ENCODE data around the gene TRPV5. TPM values are rescaled to one million over a fixed set of nuclear protein-coding genes. Genes with fewer than 3 reads are reported as not detected.

TRPV5 gene
- total RNA-seq, 8 experiments from 2014 or later: 0.09 to 0.25 (median 0.13) TPM; not detected in 3

- ATAC-seq (replicated peaks in 6 of 8): peak in 2 of 8 experiments; percentile 32 to 56
- WGBS, 10 experiments: 30 to 73% (median 60%) methylated on average over 1 to 3 of the region's 16 CpGs; no CpG with 5 or more reads in 6 of the 10 experiments
- H3K27ac ChIP-seq: no peak within 1 kb of the TSS
- H3K4me3 ChIP-seq: no peak within 1 kb of the TSS
- peaks cover 0 to 3% of the 10 kb centered on the region in 2 donors for H3K4me1 ChIP-seq (replicated peaks in 1 of 2)
- in situ Hi-C loops (cut with MboI; ENCODE audit: low pct_unique_long_range_greater_than_20kb in 2 of 9, low sequenced_read_pairs in 9 of 9, unreplicated experiment in 9 of 9): loop anchor here in 1 of 9 experiments (25.0 kb wide), 1 partner anchor 102 kb away; no protein-coding TSS in a partner anchor
Observed at GRCh38 chr7:142885311-142886230, 48.0 kb downstream of the TRPV5 start, which contains the start of gene TRPV6. Gene TRPV6, minus strand, starts transcription at chr7:142885745.

GRCh38 chr7:142884286-142884640 lies 49.3 kb downstream of the TRPV5 start:
- ATAC-seq (replicated peaks in 6 of 8): no peak
- WGBS, 10 experiments: 0 to 92% (median 50%) methylated on average over 1 to 4 of the region's 4 CpGs; no CpG with 5 or more reads in 4 of the 10 experiments
- in situ Hi-C loops (cut with MboI; ENCODE audit: low pct_unique_long_range_greater_than_20kb in 2 of 9, low sequenced_read_pairs in 9 of 9, unreplicated experiment in 9 of 9): loop anchor here in 1 of 9 experiments (25.0 kb wide), 1 partner anchor 103 kb away; no protein-coding TSS in a partner anchor
- Histone ChIP-seq H3K4me3 (no peak overlapping the region), H3K4me1 (replicated peaks in 1 of 2) (peaks cover 0 to 3% of the 10 kb centered on the region in 2 donors), H3K27ac (no peak overlapping the region)

GRCh38 chr7:142883571-142884285 lies 49.8 kb downstream of the TRPV5 start:
- ATAC-seq (replicated peaks in 6 of 8): peak in 1 of 8 experiments; percentile 35
- H3K4me1 ChIP-seq (replicated peaks in 1 of 2): peaks cover 0 to 3% of the 10 kb centered on the region in 2 donors
- in situ Hi-C loops (cut with MboI; ENCODE audit: low pct_unique_long_range_greater_than_20kb in 2 of 9, low sequenced_read_pairs in 9 of 9, unreplicated experiment in 9 of 9): loop anchor here in 1 of 9 experiments (25.0 kb wide), 1 partner anchor 104 kb away; no protein-coding TSS in a partner anchor
- H3K27ac ChIP-seq: no peak overlapping the region
- WGBS, 10 experiments: 5 to 93% (median 80%) methylated on average over 1 to 3 of the region's 7 CpGs; no CpG with 5 or more reads in 5 of the 10 experiments
- no peak overlapping the region for H3K4me3 ChIP-seq

- Histone ChIP-seq H3K4me3 (no peak overlapping the region), H3K27ac (no peak overlapping the region), H3K4me1 (replicated peaks in 1 of 2) (peaks cover 0 to 3% of the 10 kb centered on the region in 2 donors)
- 0 to 100% (median 79%) methylated on average over 1 to 10 of the region's 10 CpGs; no CpG with 5 or more reads in 1 of the 10 experiments for WGBS, 10 experiments
- in situ Hi-C loops (cut with MboI; ENCODE audit: low pct_unique_long_range_greater_than_20kb in 2 of 9, low sequenced_read_pairs in 9 of 9, unreplicated experiment in 9 of 9): loop anchor here in 1 of 9 experiments (25.0 kb wide), 1 partner anchor 104 kb away; no protein-coding TSS in a partner anchor
- ATAC-seq (replicated peaks in 6 of 8): no peak
Observed at GRCh38 chr7:142883145-142883544, 50.4 kb downstream of the TRPV5 start.

- in situ Hi-C loops (cut with MboI; ENCODE audit: low pct_unique_long_range_greater_than_20kb in 2 of 9, low sequenced_read_pairs in 9 of 9, unreplicated experiment in 9 of 9): loop anchor here in 1 of 9 experiments (25.0 kb wide), 1 partner anchor 105 kb away; no protein-coding TSS in a partner anchor
- Histone ChIP-seq H3K4me1 (replicated peaks in 1 of 2) (peaks cover 0 to 3% of the 10 kb centered on the region in 2 donors), H3K27ac (no peak overlapping the region), H3K4me3 (no peak overlapping the region)
- 0 to 88% (median 42%) methylated on average over 1 to 3 of the region's 5 CpGs; no CpG with 5 or more reads in 4 of the 10 experiments for WGBS, 10 experiments
- ATAC-seq (replicated peaks in 6 of 8): no peak
Observed at GRCh38 chr7:142882338-142882678, 51.2 kb downstream of the TRPV5 start.

GRCh38 chr7:142881586-142882337 lies 51.8 kb downstream of the TRPV5 start:
- in situ Hi-C loops (cut with MboI; ENCODE audit: low pct_unique_long_range_greater_than_20kb in 2 of 9, low sequenced_read_pairs in 9 of 9, unreplicated experiment in 9 of 9): loop anchor here in 1 of 9 experiments (25.0 kb wide), 1 partner anchor 106 kb away; no protein-coding TSS in a partner anchor
- H3K4me1 ChIP-seq (replicated peaks in 1 of 2): peaks cover 0 to 3% of the 10 kb centered on the region in 2 donors
- no peak for ATAC-seq (replicated peaks in 6 of 8)
- 0 to 100% (median 76%) methylated on average over 1 to 6 of the region's 9 CpGs for WGBS, 10 experiments
- H3K4me3 ChIP-seq: no peak overlapping the region
- H3K27ac ChIP-seq: no peak overlapping the region

- Histone ChIP-seq H3K4me1 (replicated peaks in 1 of 2) (peaks cover 0 to 3% of the 10 kb centered on the region in 2 donors), H3K4me3 (no peak overlapping the region), H3K27ac (no peak overlapping the region)
- in situ Hi-C loops (cut with MboI; ENCODE audit: low pct_unique_long_range_greater_than_20kb in 2 of 9, low sequenced_read_pairs in 9 of 9, unreplicated experiment in 9 of 9): loop anchor here in 1 of 9 experiments (25.0 kb wide), 1 partner anchor 106 kb away; no protein-coding TSS in a partner anchor
- WGBS, 10 experiments: 9 to 55% (median 28%) methylated on average over 2 to 7 of the region's 8 CpGs; no CpG with 5 or more reads in 2 of the 10 experiments
- ATAC-seq (replicated peaks in 6 of 8): peak in 1 of 8 experiments; percentile 74
Observed at GRCh38 chr7:142880876-142881505, 52.6 kb downstream of the TRPV5 start.

- H3K27ac ChIP-seq: no peak overlapping the region
- in situ Hi-C loops (cut with MboI; ENCODE audit: low pct_unique_long_range_greater_than_20kb in 2 of 9, low sequenced_read_pairs in 9 of 9, unreplicated experiment in 9 of 9): loop anchor here in 1 of 9 experiments (25.0 kb wide), 1 partner anchor 108 kb away; no protein-coding TSS in a partner anchor
- no peak for ATAC-seq (replicated peaks in 6 of 8)
- peaks cover 0 to 2% of the 10 kb centered on the region in 2 donors for H3K4me1 ChIP-seq (replicated peaks in 1 of 2)
- WGBS, 10 experiments: 3 to 85% (median 67%) methylated on average over 2 to 5 of the region's 5 CpGs
- H3K4me3 ChIP-seq: no peak overlapping the region
Observed at GRCh38 chr7:142879060-142879459, 54.5 kb downstream of the TRPV5 start.

- no peak for ATAC-seq (replicated peaks in 6 of 8)
- Histone ChIP-seq H3K4me1 (replicated peaks in 1 of 2) (no peaks in the 10 kb centered on the region), H3K4me3 (no peak overlapping the region), H3K27ac (no peak overlapping the region)
- 17 to 100% (median 60%) methylated on average over 1 to 2 of the region's 3 CpGs; no CpG with 5 or more reads in 3 of the 10 experiments for WGBS, 10 experiments
- in situ Hi-C loops (cut with MboI; ENCODE audit: low pct_unique_long_range_greater_than_20kb in 2 of 9, low sequenced_read_pairs in 9 of 9, unreplicated experiment in 9 of 9): loop anchor here in 1 of 9 experiments (25.0 kb wide), 1 partner anchor 109 kb away; no protein-coding TSS in a partner anchor
Observed at GRCh38 chr7:142878315-142878714, 55.2 kb downstream of the TRPV5 start.

- in situ Hi-C loops (cut with MboI; ENCODE audit: low pct_unique_long_range_greater_than_20kb in 2 of 9, low sequenced_read_pairs in 9 of 9, unreplicated experiment in 9 of 9): loop anchor here in 1 of 9 experiments (25.0 kb wide), 1 partner anchor 110 kb away; no protein-coding TSS in a partner anchor
- Histone ChIP-seq H3K4me3 (no peak overlapping the region), H3K27ac (no peak overlapping the region), H3K4me1 (replicated peaks in 1 of 2) (no peaks in the 10 kb centered on the region)
- 13 to 97% (median 74%) methylated on average over 2 to 14 of the region's 18 CpGs; no CpG with 5 or more reads in 5 of the 10 experiments for WGBS, 10 experiments
- ATAC-seq (replicated peaks in 6 of 8): no peak
Observed at GRCh38 chr7:142876991-142877910, 56.3 kb downstream of the TRPV5 start.

Measured in motor neuron (in vitro differentiated cells).